ENCODE results near the gene CRACR2A. TPM values are rescaled to one million over a fixed set of nuclear protein-coding genes. Genes with fewer than 3 reads are reported as not detected.

The CRACR2A gene
- 10 to 100 TPM; 33.9 to 34.5 TPM for total RNA-seq

DNA sequence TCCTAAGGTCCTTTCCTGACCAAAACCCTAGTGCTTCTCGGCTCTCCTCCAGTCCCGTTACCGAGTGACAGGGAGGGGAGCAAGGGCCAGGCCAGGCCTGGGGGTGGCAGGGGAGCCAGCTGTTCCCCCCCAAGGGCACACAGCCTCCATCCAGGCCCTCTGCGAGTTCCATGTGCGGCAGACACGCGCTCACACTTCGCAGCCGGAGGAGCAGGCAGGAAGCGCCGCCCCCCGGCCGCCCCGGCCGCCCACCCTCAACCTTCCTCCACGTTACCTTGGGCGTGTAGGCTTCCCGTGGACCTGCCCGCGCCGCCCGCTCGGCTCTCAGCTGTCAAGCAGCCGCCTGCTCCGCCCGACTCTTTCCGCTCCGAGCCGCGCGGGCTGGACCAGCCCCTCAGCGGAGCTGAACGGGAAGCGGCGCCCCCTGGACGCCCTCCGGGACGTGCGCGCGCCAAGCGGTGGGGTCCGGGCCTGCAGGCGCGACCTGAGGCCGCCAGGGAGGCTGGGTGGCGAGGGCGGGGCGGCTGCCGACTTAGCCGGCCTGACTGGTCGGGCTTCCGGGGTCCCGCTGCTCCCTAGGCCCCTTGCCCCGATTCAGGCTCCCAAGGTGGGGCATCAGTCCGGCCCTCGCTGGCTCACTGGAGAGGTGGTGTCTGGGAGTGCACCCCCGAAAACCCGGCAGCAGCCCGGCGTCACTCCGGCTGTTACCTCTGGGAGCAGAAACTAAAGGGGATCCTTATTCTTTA, at the start of gene CRACR2A:
CRACR2A (minus strand) TSS at position 369 of the 746 bp plus-strand sequence. CDS start 56,110 bp downstream, outside the sequence.

Other genes starting within 250 kb of the CRACR2A start
- gene PARP11, start 120.3 kb upstream of the CRACR2A start, total RNA-seq, result 10 to 100 TPM; 32.7 TPM